GOT3 (cell line): ENCODE data around the gene OPRM1.
"Not testable (repeated sequence)": the region's sequence is repeated elsewhere in the genome, so short reads cannot be mapped to it uniquely, and the experiment has no call there.

Source experiments
- DNase-seq: peaks from one replicate; lab custom pipeline; 2025; ENCODE audit warnings: mixed read lengths; lab: John Stamatoyannopoulos, UW

The OPRM1 gene

GRCh38 chr6:154209555-154209954 is 170.5 kb downstream of the OPRM1 start:
- no peak for DNase-seq

GRCh38 chr6:154210678-154211077 is 171.6 kb downstream of the OPRM1 start:
- no peak for DNase-seq

GRCh38 chr6:154213782-154214181 is 174.7 kb downstream of the OPRM1 start:
- DNase-seq, result no peak

- no peak for DNase-seq
Observed at GRCh38 chr6:154218301-154218700, 179.3 kb downstream of the OPRM1 start.

- no peak for DNase-seq
Observed at GRCh38 chr6:154218787-154219186, 179.7 kb downstream of the OPRM1 start.

- DNase-seq, result no peak
Observed at GRCh38 chr6:154219250-154219649, 180.2 kb downstream of the OPRM1 start.

- DNase-seq, result no peak
Observed at GRCh38 chr6:154222716-154223115, 183.7 kb downstream of the OPRM1 start.

- no peak for DNase-seq
Observed at GRCh38 chr6:154223296-154223695, 184.3 kb downstream of the OPRM1 start.

GRCh38 chr6:154226461-154226860 is 187.4 kb downstream of the OPRM1 start:
- DNase-seq, result no peak

GRCh38 chr6:154227862-154228520 is 189.0 kb downstream of the OPRM1 start:
- no peak for DNase-seq

GRCh38 chr6:154228521-154228905 is 189.5 kb downstream of the OPRM1 start:
- DNase-seq, result no peak

- DNase-seq, result no peak
Observed at GRCh38 chr6:154229786-154230185, 190.7 kb downstream of the OPRM1 start.

GRCh38 chr6:154230393-154230792 is 191.4 kb downstream of the OPRM1 start:
- no peak for DNase-seq

GRCh38 chr6:154230910-154231595 is 192.0 kb downstream of the OPRM1 start:
- no peak for DNase-seq

- DNase-seq, result no peak
Observed at GRCh38 chr6:154232013-154232910, 193.2 kb downstream of the OPRM1 start.

GRCh38 chr6:154233383-154233782 is 194.3 kb downstream of the OPRM1 start:
- DNase-seq, result no peak

- DNase-seq, result no peak
Observed at GRCh38 chr6:154234019-154234772, 195.2 kb downstream of the OPRM1 start.

GRCh38 chr6:154236646-154237301 is 197.7 kb downstream of the OPRM1 start:
- no peak for DNase-seq

GRCh38 chr6:154238831-154239230 is 199.8 kb downstream of the OPRM1 start:
- no peak for DNase-seq

- DNase-seq, result no peak
Observed at GRCh38 chr6:154239392-154239791, 200.4 kb downstream of the OPRM1 start.

GRCh38 chr6:154241061-154241460 is 202.0 kb downstream of the OPRM1 start:
- DNase-seq, result not testable (repeated sequence)
